MM.1S (cell line): ENCODE data around the gene MTA3.

Experiments used
- EZH2 ChIP-seq: fragments of 300-600 bp; sonication (generic); optimal IDR thresholded peaks from 2 replicates; pipeline ENCODE3; 2017; ENCODE audit warnings: low read depth, mild to moderate bottlenecking, antibody characterized with exemption, low read length, mixed read lengths
- EZH2phosphoT487 ChIP-seq: fragments of 300-600 bp; sonication (generic); IDR thresholded peaks from 2 replicates; pipeline ENCODE4 v1.6.1; 2018; ENCODE audit warnings: antibody characterized with exemption, low read length
- TF ChIP-seq, protein P1 (sequence below): fragments of 300-600 bp; sonication (generic); IDR thresholded peaks from 2 replicates; pipeline ENCODE4 v1.5.1; 2016; ENCODE audit warnings: antibody characterized with exemption, low read length, mixed read lengths

DNA sequence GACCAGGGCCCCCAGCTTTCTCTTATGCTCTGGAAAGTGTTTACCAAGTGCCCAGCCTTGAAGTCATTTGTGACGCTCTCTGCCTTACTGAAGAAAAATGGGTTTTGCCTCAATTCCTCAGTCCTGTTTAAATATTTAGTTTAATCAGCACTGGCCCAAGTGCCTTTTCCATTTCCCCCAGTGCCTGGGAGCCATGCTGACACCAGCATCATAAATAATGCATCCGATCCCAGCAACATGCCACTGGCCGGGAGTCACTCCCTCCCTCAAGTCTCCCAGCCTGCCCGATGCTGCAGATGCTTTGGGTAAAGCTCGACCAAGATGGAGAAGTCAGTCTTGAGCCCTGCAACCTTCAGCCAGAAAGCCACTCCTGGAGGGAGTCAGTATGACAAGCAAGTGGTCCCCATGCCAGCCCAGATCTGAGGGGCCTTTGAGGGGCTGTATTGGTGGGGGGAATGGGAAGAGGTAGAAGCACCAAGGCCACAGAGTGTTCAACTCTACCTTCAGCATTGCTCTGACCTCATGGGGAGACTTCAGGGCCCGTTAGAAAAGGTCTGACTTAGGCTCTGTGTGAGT is 12.0 kb upstream of the MTA3 start:
- TF ChIP-seq, protein P1, sequence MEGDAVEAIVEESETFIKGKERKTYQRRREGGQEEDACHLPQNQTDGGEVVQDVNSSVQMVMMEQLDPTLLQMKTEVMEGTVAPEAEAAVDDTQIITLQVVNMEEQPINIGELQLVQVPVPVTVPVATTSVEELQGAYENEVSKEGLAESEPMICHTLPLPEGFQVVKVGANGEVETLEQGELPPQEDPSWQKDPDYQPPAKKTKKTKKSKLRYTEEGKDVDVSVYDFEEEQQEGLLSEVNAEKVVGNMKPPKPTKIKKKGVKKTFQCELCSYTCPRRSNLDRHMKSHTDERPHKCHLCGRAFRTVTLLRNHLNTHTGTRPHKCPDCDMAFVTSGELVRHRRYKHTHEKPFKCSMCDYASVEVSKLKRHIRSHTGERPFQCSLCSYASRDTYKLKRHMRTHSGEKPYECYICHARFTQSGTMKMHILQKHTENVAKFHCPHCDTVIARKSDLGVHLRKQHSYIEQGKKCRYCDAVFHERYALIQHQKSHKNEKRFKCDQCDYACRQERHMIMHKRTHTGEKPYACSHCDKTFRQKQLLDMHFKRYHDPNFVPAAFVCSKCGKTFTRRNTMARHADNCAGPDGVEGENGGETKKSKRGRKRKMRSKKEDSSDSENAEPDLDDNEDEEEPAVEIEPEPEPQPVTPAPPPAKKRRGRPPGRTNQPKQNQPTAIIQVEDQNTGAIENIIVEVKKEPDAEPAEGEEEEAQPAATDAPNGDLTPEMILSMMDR = no peak
- no peak for TF ChIP-seq EZH2
- TF ChIP-seq EZH2phosphoT487 = no peak
